Osteoblast (primary cell): ENCODE results near the gene FOXL2NB. TPM values are rescaled to one million over a fixed set of nuclear protein-coding genes. Genes with fewer than 3 reads are reported as not detected.

Experiments used
- DNase-seq: peaks from one replicate; pipeline ENCODE4 v3.0.0; 2011; ENCODE audit warnings: low spot score, mixed read lengths; ENCODE audit not compliant: insufficient read length; ENCODE audit errors: missing footprints
- H2AFZ ChIP-seq: 2 replicates; pipeline ENCODE4 v1.6.0; 2011; ENCODE audit warnings: mild to moderate bottlenecking, low read length
- H3K27ac ChIP-seq: 2 replicates; pipeline ENCODE4 v1.5.1; 2011; ENCODE audit warnings: mild to moderate bottlenecking, low read depth, low read length, moderate library complexity
- H3K27me3 ChIP-seq: 2 replicates; pipeline ENCODE4 v1.6.0; 2012; ENCODE audit warnings: mild to moderate bottlenecking, control low read depth, inconsistent platforms, low read length, moderate library complexity; ENCODE audit not compliant: insufficient read depth
- H3K36me3 ChIP-seq: 2 replicates; pipeline ENCODE4 v1.5.1; 2011; ENCODE audit warnings: mild to moderate bottlenecking, low read length, control low read depth, moderate library complexity; ENCODE audit not compliant: insufficient read depth
- H3K4me1 ChIP-seq: 2 replicates; pipeline ENCODE4 v1.5.1; 2011; ENCODE audit warnings: mild to moderate bottlenecking, low read length, control low read depth, moderate library complexity; ENCODE audit not compliant: insufficient read depth
- H3K4me2 ChIP-seq: 2 replicates; pipeline ENCODE4 v1.6.0; 2011; ENCODE audit warnings: mild to moderate bottlenecking, low read length; ENCODE audit not compliant: insufficient read depth
- H3K4me3 ChIP-seq: fragments of 200-600 bp; sonication (generic); 3 replicates; pipeline ENCODE4 v1.5.1; 2012; ENCODE audit warnings: mild to moderate bottlenecking, low read length, inconsistent platforms; ENCODE audit not compliant: insufficient read depth
- H3K79me2 ChIP-seq: 2 replicates; pipeline ENCODE4 v1.6.0; 2012; ENCODE audit warnings: mild to moderate bottlenecking, low read length, control low read depth, inconsistent platforms; ENCODE audit not compliant: insufficient read depth
- H3K9me3 ChIP-seq: 2 replicates; pipeline ENCODE4 v1.5.1; 2011; ENCODE audit warnings: low read depth, low read length, control low read depth
- H4K20me1 ChIP-seq: 2 replicates; pipeline ENCODE4 v1.6.0; 2012; ENCODE audit warnings: mild to moderate bottlenecking, low read length, control low read depth; ENCODE audit not compliant: insufficient read depth
- total RNA-seq: library from RNA; depleted of rRNA; stranded (reverse); fragments of >200 nt; gene quantifications from 2 replicates; pipeline ENCODE4 v1.2.3, GENCODE V29; 2012
- TF ChIP-seq, protein P1 (sequence below): IDR thresholded peaks from 2 replicates; pipeline ENCODE4 v1.5.1; 2011; ENCODE audit warnings: mild to moderate bottlenecking, low read depth, low read length, moderate library complexity; ENCODE audit errors: extremely low read depth

FOXL2NB gene
- total RNA-seq, 1 donor, result 0.36 TPM

- TF ChIP-seq, protein P1, sequence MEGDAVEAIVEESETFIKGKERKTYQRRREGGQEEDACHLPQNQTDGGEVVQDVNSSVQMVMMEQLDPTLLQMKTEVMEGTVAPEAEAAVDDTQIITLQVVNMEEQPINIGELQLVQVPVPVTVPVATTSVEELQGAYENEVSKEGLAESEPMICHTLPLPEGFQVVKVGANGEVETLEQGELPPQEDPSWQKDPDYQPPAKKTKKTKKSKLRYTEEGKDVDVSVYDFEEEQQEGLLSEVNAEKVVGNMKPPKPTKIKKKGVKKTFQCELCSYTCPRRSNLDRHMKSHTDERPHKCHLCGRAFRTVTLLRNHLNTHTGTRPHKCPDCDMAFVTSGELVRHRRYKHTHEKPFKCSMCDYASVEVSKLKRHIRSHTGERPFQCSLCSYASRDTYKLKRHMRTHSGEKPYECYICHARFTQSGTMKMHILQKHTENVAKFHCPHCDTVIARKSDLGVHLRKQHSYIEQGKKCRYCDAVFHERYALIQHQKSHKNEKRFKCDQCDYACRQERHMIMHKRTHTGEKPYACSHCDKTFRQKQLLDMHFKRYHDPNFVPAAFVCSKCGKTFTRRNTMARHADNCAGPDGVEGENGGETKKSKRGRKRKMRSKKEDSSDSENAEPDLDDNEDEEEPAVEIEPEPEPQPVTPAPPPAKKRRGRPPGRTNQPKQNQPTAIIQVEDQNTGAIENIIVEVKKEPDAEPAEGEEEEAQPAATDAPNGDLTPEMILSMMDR, result no peak
- no peaks in the 10 kb centered on the region for H4K20me1 ChIP-seq
- no peaks in the 10 kb centered on the region for H3K9me3 ChIP-seq
- no peak overlapping the region for H2AFZ ChIP-seq
- no peak overlapping the region for H3K4me2 ChIP-seq
- H3K4me3 ChIP-seq, result no peak overlapping the region
- no peak overlapping the region for H3K27ac ChIP-seq
- H3K4me1 ChIP-seq, result no peaks in the 10 kb centered on the region
- H3K36me3 ChIP-seq, result no peaks in the 10 kb centered on the region
- no peaks in the 10 kb centered on the region for H3K27me3 ChIP-seq
- H3K79me2 ChIP-seq, result no peaks in the 10 kb centered on the region
- no peak for DNase-seq
Measured at GRCh38 chr3:138995706-138996105, 48.7 kb downstream of the FOXL2NB start.

Other genes starting within 250 kb of the FOXL2NB start
- gene PIK3CB, start 112.3 kb upstream of the FOXL2NB start, total RNA-seq, result 14.5 and 16.8 TPM in 2 replicates
- gene FOXL2, start 80 bp upstream of the FOXL2NB start, total RNA-seq, result under 0.01 and 0.36 TPM in 2 replicates
- not detected in 2 replicates for gene PRR23A, start 59.1 kb downstream of the FOXL2NB start, total RNA-seq
- not detected in 2 replicates for gene PRR23B, start 73.7 kb downstream of the FOXL2NB start, total RNA-seq
- not detected in 2 replicates for gene PRR23C, start 97.7 kb downstream of the FOXL2NB start, total RNA-seq